ENCODE data around the gene HMSD. TPM values are rescaled to one million over a fixed set of nuclear protein-coding genes. Genes with fewer than 3 reads are reported as not detected.

Gene HMSD
- total RNA-seq, 5 donors from 2014 or later (not counting 1 experiment from before 2014, with no cell fraction given), result 0.53 to 1.8 (median 1.6) TPM; not detected in 2

- H3K36me3 Mint-ChIP-seq, result no peaks in the 10 kb centered on the region
- Histone ChIP-seq H3K4me3 (ENCODE audit: control insufficient read depth in 1 of 2, extremely low read depth in 1 of 2, low read length in 1 of 2) (no peak overlapping the region), H3K27ac (ENCODE audit: low read length) (no peak overlapping the region), H3K27me3 (replicated peaks in 1 of 2; ENCODE audit: control insufficient read depth in 2 of 2, extremely low read depth in 1 of 2, insufficient read depth in 2 of 2, low read length in 1 of 2) (peaks cover 0 to 7% of the 10 kb centered on the region in 2 experiments), H3K4me1 (ENCODE audit: control insufficient read depth in 1 of 2, extremely low read depth in 1 of 2, insufficient read depth in 2 of 2, low read length in 2 of 2) (peaks cover 0 to 7% of the 10 kb centered on the region in 2 experiments), H3K36me3 (ENCODE audit: control insufficient read depth in 2 of 2, extremely low read depth in 1 of 2, insufficient read depth in 1 of 2, low read length in 1 of 2) (no peaks in the 10 kb centered on the region), H3K9me3 (no peaks in the 10 kb centered on the region)
- no peak overlapping the region for H3K27ac Mint-ChIP-seq
- H3K27me3 Mint-ChIP-seq, result peaks cover 42 to 46% of the 10 kb centered on the region in 2 donors
- peaks cover 13 to 28% (median 26%) of the 10 kb centered on the region in 3 donors for H3K4me1 Mint-ChIP-seq
- ATAC-seq (replicated peaks in 1 of 4) (no peak), DNase-seq (no peak)
- no CpG with 5 or more reads among the region's 3 CpGs for WGBS (ENCODE audit: insufficient coverage)
- POLR2A ChIA-PET, result no interaction called here
- CTCF ChIA-PET, result interaction anchor here in 1 of 2 donors (0.6 kb wide), 1 partner anchor 1859 kb away, joined by 3 read pairs; no protein-coding TSS in a partner anchor
- peaks cover 0 to 6% (median 0%) of the 10 kb centered on the region in 3 donors for H3K9me3 Mint-ChIP-seq
- H3K4me3 Mint-ChIP-seq, result no peak overlapping the region
Observed at GRCh38 chr18:63947051-63947790, 1.9 kb upstream of the HMSD start.

DNA sequence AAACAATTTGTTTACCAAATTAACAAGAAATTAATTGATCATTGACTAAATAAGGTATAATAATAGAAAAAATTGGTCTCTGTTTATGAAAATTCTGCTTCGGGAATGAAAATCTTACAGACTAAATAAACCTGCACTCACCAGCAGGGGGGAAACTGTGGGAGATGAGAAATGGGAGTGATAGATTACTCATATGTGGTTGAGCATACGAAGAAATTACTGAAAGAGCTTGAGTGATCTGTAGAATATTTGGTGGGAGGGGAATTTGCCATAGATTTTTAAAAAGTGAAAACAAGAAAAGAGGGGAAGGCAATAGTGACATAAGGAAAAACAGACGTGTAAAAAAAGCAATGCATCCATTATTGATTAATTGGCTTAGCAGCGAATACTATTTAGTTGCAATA, 2.2 kb downstream of the HMSD start:
- H3K4me1 Mint-ChIP-seq, result peaks cover 13 to 28% (median 26%) of the 10 kb centered on the region in 3 donors
- H3K27ac Mint-ChIP-seq, result no peak overlapping the region
- DNase-seq (no peak), ATAC-seq (replicated peaks in 1 of 4) (no peak)
- 8% methylated on average over 1 of the region's 4 CpGs for WGBS (ENCODE audit: insufficient coverage)
- Histone ChIP-seq H3K9me3 (no peaks in the 10 kb centered on the region), H3K36me3 (ENCODE audit: control insufficient read depth in 2 of 2, extremely low read depth in 1 of 2, insufficient read depth in 1 of 2, low read length in 1 of 2) (no peaks in the 10 kb centered on the region), H3K27me3 (replicated peaks in 1 of 2; ENCODE audit: control insufficient read depth in 2 of 2, extremely low read depth in 1 of 2, insufficient read depth in 2 of 2, low read length in 1 of 2) (peaks cover 0 to 14% of the 10 kb centered on the region in 2 experiments), H3K4me3 (ENCODE audit: control insufficient read depth in 1 of 2, extremely low read depth in 1 of 2, low read length in 1 of 2) (no peak overlapping the region), H3K27ac (ENCODE audit: low read length) (no peak overlapping the region), H3K4me1 (ENCODE audit: control insufficient read depth in 1 of 2, extremely low read depth in 1 of 2, insufficient read depth in 2 of 2, low read length in 2 of 2) (peaks cover 0 to 7% of the 10 kb centered on the region in 2 experiments)
- ChIA-PET POLR2A (no interaction called here), CTCF (no interaction called here)
- H3K9me3 Mint-ChIP-seq, result peaks cover 0 to 6% (median 0%) of the 10 kb centered on the region in 3 donors
- H3K36me3 Mint-ChIP-seq, result no peaks in the 10 kb centered on the region
- no peak overlapping the region for H3K4me3 Mint-ChIP-seq
- peaks cover 19 to 21% of the 10 kb centered on the region in 2 donors for H3K27me3 Mint-ChIP-seq

GRCh38 chr18:63953811-63954210, 4.7 kb downstream of the HMSD start:
- H3K4me1 Mint-ChIP-seq, result peaks cover 7 to 19% (median 19%) of the 10 kb centered on the region in 3 donors
- ATAC-seq (replicated peaks in 1 of 4) (no peak), DNase-seq (no peak)
- CTCF ChIA-PET, result interaction anchor here in 1 of 2 donors (3.8 kb wide), 1 partner anchor 10 kb away, joined by 11 read pairs; no protein-coding TSS in a partner anchor
- no peaks in the 10 kb centered on the region for H3K36me3 Mint-ChIP-seq
- POLR2A ChIA-PET, result no interaction called here
- H3K4me3 Mint-ChIP-seq, result no peak overlapping the region
- H3K27me3 Mint-ChIP-seq, result peaks cover 10 to 24% of the 10 kb centered on the region in 2 donors
- Histone ChIP-seq H3K4me3 (ENCODE audit: control insufficient read depth in 1 of 2, extremely low read depth in 1 of 2, low read length in 1 of 2) (no peak overlapping the region), H3K9me3 (no peaks in the 10 kb centered on the region), H3K27me3 (replicated peaks in 1 of 2; ENCODE audit: control insufficient read depth in 2 of 2, extremely low read depth in 1 of 2, insufficient read depth in 2 of 2, low read length in 1 of 2) (peaks cover 0 to 14% of the 10 kb centered on the region in 2 experiments), H3K27ac (ENCODE audit: low read length) (no peak overlapping the region), H3K4me1 (ENCODE audit: control insufficient read depth in 1 of 2, extremely low read depth in 1 of 2, insufficient read depth in 2 of 2, low read length in 2 of 2) (peaks cover 0 to 7% of the 10 kb centered on the region in 2 experiments), H3K36me3 (ENCODE audit: control insufficient read depth in 2 of 2, extremely low read depth in 1 of 2, insufficient read depth in 1 of 2, low read length in 1 of 2) (no peaks in the 10 kb centered on the region)
- 82% methylated on average over 2 of the region's 5 CpGs for WGBS (ENCODE audit: insufficient coverage)
- no peak overlapping the region for H3K27ac Mint-ChIP-seq
- H3K9me3 Mint-ChIP-seq, result peaks cover 0 to 6% (median 0%) of the 10 kb centered on the region in 3 donors

GRCh38 chr18:63956755-63957154, 7.7 kb downstream of the HMSD start:
- no peaks in the 10 kb centered on the region for H3K36me3 ChIP-seq (ENCODE audit: control insufficient read depth in 2 of 2, extremely low read depth in 1 of 2, insufficient read depth in 1 of 2, low read length in 1 of 2)
- no peak overlapping the region for H3K4me3 ChIP-seq (ENCODE audit: control insufficient read depth in 1 of 2, extremely low read depth in 1 of 2, low read length in 1 of 2)
- CTCF ChIA-PET, result no interaction called here

DNA sequence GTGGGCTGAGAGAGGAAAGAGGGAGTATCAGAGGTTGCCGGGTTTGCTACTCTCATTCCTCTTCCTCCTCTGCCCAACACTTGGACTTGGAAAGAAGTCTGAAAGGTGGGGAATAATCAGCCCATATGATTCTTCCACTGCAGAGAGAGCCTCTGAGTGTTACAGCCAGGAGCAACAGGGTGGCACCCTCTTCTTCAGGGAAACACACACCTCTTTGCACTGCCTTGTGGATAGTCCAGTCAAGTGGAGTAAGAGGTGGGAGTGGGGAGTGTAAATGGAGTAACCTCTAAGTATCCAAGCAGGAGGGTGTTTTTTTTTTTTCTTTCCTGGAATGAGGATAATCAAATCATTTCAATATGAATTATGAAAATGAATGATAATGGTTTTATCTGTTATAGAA, 11.8 kb downstream of the HMSD start:
- H3K27me3 ChIP-seq (replicated peaks in 1 of 2; ENCODE audit: control insufficient read depth in 2 of 2, extremely low read depth in 1 of 2, insufficient read depth in 2 of 2, low read length in 1 of 2), result peaks cover 2 to 5% of the 10 kb centered on the region in 2 experiments
- POLR2A ChIA-PET, result interaction anchor here in 1 of 2 donors (0.6 kb wide), 1 partner anchor 1436 kb away, joined by 4 read pairs; no protein-coding TSS in a partner anchor
- ATAC-seq (replicated peaks in 1 of 4) (no peak), DNase-seq (no peak)
- no peaks in the 10 kb centered on the region for H3K9me3 ChIP-seq
- no peaks in the 10 kb centered on the region for H3K36me3 ChIP-seq (ENCODE audit: control insufficient read depth in 2 of 2, extremely low read depth in 1 of 2, insufficient read depth in 1 of 2, low read length in 1 of 2)
- CTCF ChIA-PET, result no interaction called here
- WGBS (ENCODE audit: insufficient coverage), result no CpG with 5 or more reads among the region's 1 CpG
- no peak overlapping the region for H3K4me3 ChIP-seq (ENCODE audit: control insufficient read depth in 1 of 2, extremely low read depth in 1 of 2, low read length in 1 of 2)
- H3K4me1 ChIP-seq (ENCODE audit: control insufficient read depth in 1 of 2, extremely low read depth in 1 of 2, insufficient read depth in 2 of 2, low read length in 2 of 2), result no peaks in the 10 kb centered on the region
- H3K27ac ChIP-seq (ENCODE audit: low read length), result no peak overlapping the region
- no peaks in the 10 kb centered on the region for H3K4me1 Mint-ChIP-seq
- H3K4me3 Mint-ChIP-seq, result no peak overlapping the region
- H3K9me3 Mint-ChIP-seq, result no peaks in the 10 kb centered on the region
- no peaks in the 10 kb centered on the region for H3K36me3 Mint-ChIP-seq
- no peak overlapping the region for H3K27ac Mint-ChIP-seq
- H3K27me3 Mint-ChIP-seq, result peaks cover 18 to 46% of the 10 kb centered on the region in 2 donors

More at GRCh38 chr18:63956755-63957154, 7.7 kb downstream of the HMSD start:
- peaks cover 23 to 44% of the 10 kb centered on the region in 2 donors for H3K27me3 Mint-ChIP-seq
- DNase-seq (no peak), ATAC-seq (replicated peaks in 1 of 4) (no peak)
- no peak overlapping the region for H3K4me3 Mint-ChIP-seq
- H3K27ac Mint-ChIP-seq, result no peak overlapping the region
- peaks cover 0 to under 1% (median 0%) of the 10 kb centered on the region in 3 donors for H3K9me3 Mint-ChIP-seq
- H3K36me3 Mint-ChIP-seq, result no peaks in the 10 kb centered on the region
- WGBS (ENCODE audit: insufficient coverage), result no CpG with 5 or more reads among the region's 4 CpGs
- Histone ChIP-seq H3K4me1 (ENCODE audit: control insufficient read depth in 1 of 2, extremely low read depth in 1 of 2, insufficient read depth in 2 of 2, low read length in 2 of 2) (no peaks in the 10 kb centered on the region), H3K27ac (ENCODE audit: low read length) (no peak overlapping the region), H3K9me3 (no peaks in the 10 kb centered on the region), H3K27me3 (replicated peaks in 1 of 2; ENCODE audit: control insufficient read depth in 2 of 2, extremely low read depth in 1 of 2, insufficient read depth in 2 of 2, low read length in 1 of 2) (peaks cover 2 to 7% of the 10 kb centered on the region in 2 experiments)
- POLR2A ChIA-PET, result no interaction called here
- no peaks in the 10 kb centered on the region for H3K4me1 Mint-ChIP-seq

DNA sequence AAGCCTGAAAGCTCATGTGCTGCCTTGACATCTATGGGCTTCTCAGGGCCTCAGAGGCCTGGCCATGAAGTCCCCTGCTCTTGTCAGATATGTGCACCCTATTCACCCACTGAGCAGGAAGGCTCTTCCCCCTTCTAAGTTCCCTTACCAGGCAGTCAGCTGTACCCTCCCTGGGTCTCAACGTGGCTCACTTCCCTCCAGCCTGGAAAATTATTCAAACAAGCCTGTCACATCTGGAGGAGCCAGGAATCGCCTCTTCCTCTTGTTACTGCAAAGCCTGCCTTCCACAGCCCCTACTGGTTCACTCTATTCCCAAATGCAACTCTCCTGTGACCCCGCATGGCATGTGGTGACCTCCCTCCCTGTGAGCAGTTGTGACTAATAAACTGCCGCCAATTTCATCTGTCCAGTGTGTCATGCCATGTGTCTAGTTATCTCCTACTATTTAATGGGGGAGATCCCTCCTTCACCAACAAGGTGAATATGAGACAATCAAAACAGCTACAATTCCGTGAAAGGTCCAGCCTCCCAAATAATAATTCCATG, 12.4 kb downstream of the HMSD start:
- H3K4me3 Mint-ChIP-seq, result no peak overlapping the region
- peaks cover 2 to 3% of the 10 kb centered on the region in 2 experiments for H3K27me3 ChIP-seq (replicated peaks in 1 of 2; ENCODE audit: control insufficient read depth in 2 of 2, extremely low read depth in 1 of 2, insufficient read depth in 2 of 2, low read length in 1 of 2)
- DNase-seq (no peak), ATAC-seq (replicated peaks in 1 of 4) (no peak)
- H3K27ac ChIP-seq (ENCODE audit: low read length), result no peak overlapping the region
- no peaks in the 10 kb centered on the region for H3K36me3 ChIP-seq (ENCODE audit: control insufficient read depth in 2 of 2, extremely low read depth in 1 of 2, insufficient read depth in 1 of 2, low read length in 1 of 2)
- no peaks in the 10 kb centered on the region for H3K9me3 ChIP-seq
- H3K36me3 Mint-ChIP-seq, result no peaks in the 10 kb centered on the region
- no peak overlapping the region for H3K4me3 ChIP-seq (ENCODE audit: control insufficient read depth in 1 of 2, extremely low read depth in 1 of 2, low read length in 1 of 2)
- no peak overlapping the region for H3K27ac Mint-ChIP-seq
- ChIA-PET CTCF (interaction anchor here in 1 of 2 donors (0.6 to 3.9 kb wide), 3 partner anchors 14 to 150 kb away, joined by 3 to 21 read pairs (median 3); no protein-coding TSS in a partner anchor), POLR2A (no interaction called here)
- peaks cover 14 to 40% of the 10 kb centered on the region in 2 donors for H3K27me3 Mint-ChIP-seq
- H3K4me1 ChIP-seq (ENCODE audit: control insufficient read depth in 1 of 2, extremely low read depth in 1 of 2, insufficient read depth in 2 of 2, low read length in 2 of 2), result no peaks in the 10 kb centered on the region
- WGBS (ENCODE audit: insufficient coverage), result 61% methylated on average over 3 of the region's 5 CpGs
- no peaks in the 10 kb centered on the region for H3K4me1 Mint-ChIP-seq
- H3K9me3 Mint-ChIP-seq, result no peaks in the 10 kb centered on the region
